GM12878 (cell line): Measurements from ENCODE around the gene HOXC5. TPM values are rescaled to one million over a fixed set of nuclear protein-coding genes. Genes with fewer than 3 reads are reported as not detected.

Experiments used
- ATAC-seq: fragments of 200-7000 bp; cut with Tn5 transposase; 3 replicates; pipeline ENCODE4 v1.9.1; 2020; ENCODE audit warnings: mild to moderate bottlenecking, moderate library complexity
- BruUV-seq: library from RNA; stranded (reverse); fragments of 400-500 nt; replicated peaks from 2 replicates; lab custom pipeline; 2021; lab: Mats Ljungman, UMichigan
- CTCF ChIA-PET: fragments of 300-600 bp; sonication (Branson Sonifier 250); formaldehyde crosslinking; extraction: SDS; loops from one replicate; lab custom pipeline; 2021; ENCODE audit warnings: inconsistent platforms; lab: Yijun Ruan, JAX
- POLR2A ChIA-PET: fragments of 350-600 bp; formaldehyde crosslinking; extraction: SDS; loops from one replicate; lab custom pipeline; 2021; ENCODE audit warnings: inconsistent platforms; lab: Charles Lee
- RAD21 ChIA-PET: fragments of 300-600 bp; sonication (Branson Sonifier 250); formaldehyde crosslinking; loops from one replicate; lab custom pipeline; 2023; ENCODE audit warnings: antibody characterized with exemption; ENCODE audit not compliant: unreplicated experiment; lab: Charles Lee
- SMC1A ChIA-PET: fragments of 300-600 bp; sonication (Branson Sonifier 250); formaldehyde crosslinking; loops from one replicate; lab custom pipeline; 2023; ENCODE audit not compliant: unreplicated experiment, uncharacterized antibody; lab: Charles Lee
- DNase-seq: peaks from one replicate; pipeline ENCODE4 v3.0.0-alpha.2; 2011; ENCODE audit warnings: low read depth, low spot score
- FAIRE-seq: peaks from 3 replicates; lab custom pipeline; 2011; peaks lifted over from hg19 to GRCh38; lab: Jason Lieb, UNC
- H2AFZ ChIP-seq: 2 replicates; pipeline ENCODE4 v1.6.0; 2011; ENCODE audit warnings: low read depth, low read length, control low read depth; ENCODE audit not compliant: control insufficient read depth
- H3K27ac ChIP-seq: 2 replicates; pipeline ENCODE4 v1.5.1; 2011; ENCODE audit warnings: control low read depth; ENCODE audit not compliant: control insufficient read depth, insufficient read depth
- H3K27me3 ChIP-seq, 2 experiments: replicated peaks in 1 of 2; 2 replicates each; pipeline versions ENCODE4 v1.6.0 to v1.6.1; 2011; ENCODE audit warnings: low read length in 1 of 2; ENCODE audit not compliant: control insufficient read depth in 2 of 2, insufficient read depth in 2 of 2
- H3K36me3 ChIP-seq, 2 experiments: 2 replicates each; pipeline ENCODE4 v1.5.1; 2011; ENCODE audit warnings: low read length in 1 of 2; ENCODE audit not compliant: control insufficient read depth in 2 of 2, insufficient read depth in 2 of 2
- H3K4me1 ChIP-seq: 2 replicates; pipeline ENCODE4 v1.6.1; 2011; ENCODE audit warnings: mild to moderate bottlenecking, low read length, moderate library complexity, mixed read lengths; ENCODE audit not compliant: control insufficient read depth, insufficient read depth
- H3K4me2 ChIP-seq: 2 replicates; pipeline ENCODE4 v1.6.0; 2011; ENCODE audit warnings: control low read depth; ENCODE audit not compliant: control insufficient read depth, insufficient read depth
- H3K4me3 ChIP-seq: fragments of 200-600 bp; sonication (generic); 2 replicates; pipeline ENCODE4 v1.5.1; 2016
- H3K79me2 ChIP-seq: 2 replicates; pipeline ENCODE4 v1.6.0; 2011; ENCODE audit warnings: low read length; ENCODE audit not compliant: control insufficient read depth, insufficient read depth
- H3K9ac ChIP-seq: 2 replicates; pipeline ENCODE4 v1.8.0; 2011; ENCODE audit warnings: low read length, control low read depth, mixed read lengths; ENCODE audit not compliant: control insufficient read depth, insufficient read depth
- H3K9me3 ChIP-seq: replicated peaks from 3 replicates; pipeline ENCODE4 v1.5.1; 2011; ENCODE audit warnings: mild to moderate bottlenecking, low read length; ENCODE audit not compliant: control insufficient read depth, insufficient read depth
- H4K20me1 ChIP-seq: 2 replicates; pipeline ENCODE4 v1.6.0; 2011; ENCODE audit not compliant: control insufficient read depth, insufficient read depth
- CHD1 ChIP-seq: IDR thresholded peaks from 2 replicates; pipeline ENCODE4 v1.6.1; 2012; ENCODE audit warnings: low read depth, low read length, improper control_type of control experiment
- DPF2 ChIP-seq: fragments of 450-650 bp; IDR thresholded peaks from 2 replicates; pipeline ENCODE4 v1.6.1; 2017; ENCODE audit warnings: mild to moderate bottlenecking
- IKZF2 ChIP-seq, 2 experiments: fragments of 450-650 bp; IDR thresholded peaks; 2 replicates each; pipeline ENCODE4 v1.6.1; 2017; ENCODE audit warnings: mild to moderate bottlenecking in 2 of 2, moderate library complexity in 2 of 2
- MTA2 ChIP-seq: fragments of 450-650 bp; IDR thresholded peaks from 2 replicates; pipeline ENCODE4 v1.6.1; 2016; ENCODE audit warnings: low read depth, mild to moderate bottlenecking, moderate library complexity
- MYB ChIP-seq: fragments of 150-350 bp; IDR thresholded peaks from 2 replicates; pipeline ENCODE4 v1.6.1; 2014; ENCODE audit warnings: mild to moderate bottlenecking, low read depth, low read length, borderline replicate concordance
- WRNIP1 ChIP-seq: IDR thresholded peaks from 2 replicates; pipeline ENCODE4 v1.6.1; 2011; ENCODE audit warnings: low read depth, low read length, improper control_type of control experiment, borderline replicate concordance
- WGBS: methylation state at CpG from one replicate; pipeline ENCODE4 v1.1.6; 2016; ENCODE audit warnings: low lambda C conversion rate; ENCODE audit not compliant: insufficient replicate concordance, insufficient coverage; ENCODE audit errors: missing lambda C conversion rate; 5-methylcytosine and 5-hydroxymethylcytosine counted together
- in situ Hi-C: fragments of 300-500 bp; cut with MboI; formaldehyde crosslinking; loops from 9 replicates; pipeline ENCODE4 v1.14.3; 2018; ENCODE audit warnings: mixed read lengths
- intact Hi-C: fragments of 100-400 bp; cut with micrococcal nuclease; formaldehyde crosslinking; loops from one replicate; pipeline ENCODE4 v1.14.2; 2022; ENCODE audit not compliant: unreplicated experiment
- polyA plus RNA-seq, 11 experiments: library from polyadenylated mRNA; depleted of rRNA in 4 of 11; unstranded in 6 of 11; stranded (reverse) in 5 of 11; fragments of >200 nt; fragmentation: Nextera tagmentation in 4 of 11; fragmentation: Illumina TruSeq in 1 of 11; extraction: Ambion mirVana in 4 of 11; extraction: Trizol in 1 of 11; gene quantifications; 1 replicate in 1 of 11; 2 replicates in 10 of 11; pipeline versions ENCODE4 v1.2.1 to v1.2.3, GENCODE V29; 2011 to 2016; ENCODE audit warnings: inconsistent platforms in 2 of 11, missing spikeins in 2 of 11, low read depth in 1 of 11
- total RNA-seq, 4 experiments: library from RNA; depleted of rRNA in 3 of 4; stranded (reverse); fragments of >200 nt in 3 of 4; fragmentation: Illumina TruSeq in 1 of 4; extraction: Trizol in 1 of 4; gene quantifications; 2 replicates each; pipeline versions ENCODE4 v1.2.1 to v1.2.3, GENCODE V29; 2013 to 2021
- TF ChIP-seq, protein P1 (sequence below): fragments of 450-650 bp; formaldehyde crosslinking; IDR thresholded peaks from 2 replicates; pipeline ENCODE4 v1.4.0; 2020; ENCODE audit warnings: mild to moderate bottlenecking, moderate library complexity
- TF ChIP-seq, protein P2 (sequence below): fragments of 450-650 bp; conservative IDR thresholded peaks from 2 replicates; pipeline ENCODE4 v1.6.1; 2017; ENCODE audit warnings: mild to moderate bottlenecking, moderate library complexity

HOXC5 gene
- total and polyA plus RNA-seq, 10 of the 15 experiments (the other 5 are each of a cell fraction or from before 2014, with no cell fraction given): 0.11 TPM; not detected in 9

DNA sequence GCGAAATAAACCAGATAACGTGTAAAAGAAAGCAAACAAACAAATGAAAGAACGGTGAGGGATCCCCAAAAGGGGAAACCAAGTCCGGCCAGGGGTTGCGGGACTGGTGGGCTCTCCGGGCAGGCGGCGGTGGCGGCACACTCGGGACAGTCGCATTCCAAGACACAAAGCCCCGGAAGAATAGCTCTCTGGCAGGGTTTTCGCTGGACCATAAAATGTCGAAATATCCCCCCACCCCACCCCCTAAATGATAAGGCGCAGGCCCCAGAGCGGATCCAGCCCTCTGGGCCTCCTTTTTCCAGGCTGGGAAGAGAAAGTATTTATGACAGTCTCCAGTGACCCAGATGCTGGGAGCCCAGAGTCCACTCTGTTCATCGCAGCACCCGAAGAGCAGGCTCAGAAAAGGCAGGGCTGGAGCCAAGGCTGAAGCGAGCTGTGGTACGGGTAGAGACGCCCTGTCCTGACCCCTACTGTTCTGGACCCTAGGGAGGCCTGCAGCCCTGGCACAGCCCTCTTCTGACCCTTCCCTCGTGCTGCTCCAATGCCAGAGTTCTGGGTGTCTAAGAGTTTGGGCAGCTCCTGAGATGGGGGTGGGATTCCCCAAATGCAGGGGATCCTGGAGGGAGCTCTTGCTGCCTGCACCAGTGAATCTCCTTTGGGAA lies 26.2 kb upstream of the HOXC5 start:
- peaks cover 32 to 35% of the 10 kb centered on the region in 2 experiments for H3K27me3 ChIP-seq
- ChIA-PET CTCF (interaction anchor here (0.6 to 6.1 kb wide), 18 partner anchors 9 to 607 kb away, joined by 3 to 105 read pairs (median 15); partner anchors contain the start of genes HOXC10, HOXC5, HOXC6 and SMUG1), RAD21 (interaction anchor here (0.6 to 4.5 kb wide), 15 partner anchors 11 to 619 kb away, joined by 3 to 38 read pairs (median 12); partner anchors contain the start of genes HOXC5, HOXC6 and SMUG1), SMC1A (interaction anchor here (0.6 to 3.4 kb wide), 14 partner anchors 11 to 210 kb away, joined by 3 to 37 read pairs (median 6); partner anchors contain the start of genes HOXC4, HOXC5 and SMUG1), POLR2A (interaction anchor here (1.6 to 2.4 kb wide), 2 partner anchors 11 to 18 kb away, joined by 3 to 9 read pairs; no protein-coding TSS in a partner anchor)
- ATAC-seq: peak; percentile 22
- in situ Hi-C loops: no loop called here
- no peak for FAIRE-seq
- 10% methylated on average over 22 of the region's 22 CpGs for WGBS
- no peaks in the 10 kb centered on the region for H3K36me3 ChIP-seq
- DNase-seq: no peak
- no peak overlapping the region for H2AFZ ChIP-seq
- H3K9ac ChIP-seq: no peak overlapping the region
- peak overlapping the region; percentile 94 for H3K4me2 ChIP-seq
- peaks cover 6% of the 10 kb centered on the region for H3K4me1 ChIP-seq
- intact Hi-C loops: loop anchor here (1.0 to 10.0 kb wide), 6 partner anchors 15 to 368 kb away; no protein-coding TSS in a partner anchor
- H4K20me1 ChIP-seq: no peaks in the 10 kb centered on the region
- H3K9me3 ChIP-seq: no peaks in the 10 kb centered on the region
- BruUV-seq: no TSS peak
- H3K4me3 ChIP-seq: no peak overlapping the region
- H3K27ac ChIP-seq: no peak overlapping the region
- H3K79me2 ChIP-seq: no peaks in the 10 kb centered on the region
- TF ChIP-seq MYB (no peak), DPF2 (no peak; the same call in 1 of the 2 replicates), MTA2 (0 out of 2 replicates have a peak, but pooled peaks have one; percentile 26), IKZF2 (IDR thresholded peaks at IDR 0.05) (0 out of 4 replicates have a peak, but pooled peaks of 1 of the 2 experiments have one; percentile 13), CHD1 (no peak), WRNIP1 (no peak)
- TF ChIP-seq, protein P1, sequence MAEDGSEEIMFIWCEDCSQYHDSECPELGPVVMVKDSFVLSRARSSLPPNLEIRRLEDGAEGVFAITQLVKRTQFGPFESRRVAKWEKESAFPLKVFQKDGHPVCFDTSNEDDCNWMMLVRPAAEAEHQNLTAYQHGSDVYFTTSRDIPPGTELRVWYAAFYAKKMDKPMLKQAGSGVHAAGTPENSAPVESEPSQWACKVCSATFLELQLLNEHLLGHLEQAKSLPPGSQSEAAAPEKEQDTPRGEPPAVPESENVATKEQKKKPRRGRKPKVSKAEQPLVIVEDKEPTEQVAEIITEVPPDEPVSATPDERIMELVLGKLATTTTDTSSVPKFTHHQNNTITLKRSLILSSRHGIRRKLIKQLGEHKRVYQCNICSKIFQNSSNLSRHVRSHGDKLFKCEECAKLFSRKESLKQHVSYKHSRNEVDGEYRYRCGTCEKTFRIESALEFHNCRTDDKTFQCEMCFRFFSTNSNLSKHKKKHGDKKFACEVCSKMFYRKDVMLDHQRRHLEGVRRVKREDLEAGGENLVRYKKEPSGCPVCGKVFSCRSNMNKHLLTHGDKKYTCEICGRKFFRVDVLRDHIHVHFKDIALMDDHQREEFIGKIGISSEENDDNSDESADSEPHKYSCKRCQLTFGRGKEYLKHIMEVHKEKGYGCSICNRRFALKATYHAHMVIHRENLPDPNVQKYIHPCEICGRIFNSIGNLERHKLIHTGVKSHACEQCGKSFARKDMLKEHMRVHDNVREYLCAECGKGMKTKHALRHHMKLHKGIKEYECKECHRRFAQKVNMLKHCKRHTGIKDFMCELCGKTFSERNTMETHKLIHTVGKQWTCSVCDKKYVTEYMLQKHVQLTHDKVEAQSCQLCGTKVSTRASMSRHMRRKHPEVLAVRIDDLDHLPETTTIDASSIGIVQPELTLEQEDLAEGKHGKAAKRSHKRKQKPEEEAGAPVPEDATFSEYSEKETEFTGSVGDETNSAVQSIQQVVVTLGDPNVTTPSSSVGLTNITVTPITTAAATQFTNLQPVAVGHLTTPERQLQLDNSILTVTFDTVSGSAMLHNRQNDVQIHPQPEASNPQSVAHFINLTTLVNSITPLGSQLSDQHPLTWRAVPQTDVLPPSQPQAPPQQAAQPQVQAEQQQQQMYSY (CRISPR knock-in tag): no peak
- TF ChIP-seq, protein P2, sequence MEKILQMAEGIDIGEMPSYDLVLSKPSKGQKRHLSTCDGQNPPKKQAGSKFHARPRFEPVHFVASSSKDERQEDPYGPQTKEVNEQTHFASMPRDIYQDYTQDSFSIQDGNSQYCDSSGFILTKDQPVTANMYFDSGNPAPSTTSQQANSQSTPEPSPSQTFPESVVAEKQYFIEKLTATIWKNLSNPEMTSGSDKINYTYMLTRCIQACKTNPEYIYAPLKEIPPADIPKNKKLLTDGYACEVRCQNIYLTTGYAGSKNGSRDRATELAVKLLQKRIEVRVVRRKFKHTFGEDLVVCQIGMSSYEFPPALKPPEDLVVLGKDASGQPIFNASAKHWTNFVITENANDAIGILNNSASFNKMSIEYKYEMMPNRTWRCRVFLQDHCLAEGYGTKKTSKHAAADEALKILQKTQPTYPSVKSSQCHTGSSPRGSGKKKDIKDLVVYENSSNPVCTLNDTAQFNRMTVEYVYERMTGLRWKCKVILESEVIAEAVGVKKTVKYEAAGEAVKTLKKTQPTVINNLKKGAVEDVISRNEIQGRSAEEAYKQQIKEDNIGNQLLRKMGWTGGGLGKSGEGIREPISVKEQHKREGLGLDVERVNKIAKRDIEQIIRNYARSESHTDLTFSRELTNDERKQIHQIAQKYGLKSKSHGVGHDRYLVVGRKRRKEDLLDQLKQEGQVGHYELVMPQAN: no peak
